IMR-90 (cell line): Measurements from ENCODE around the gene WNT7A. TPM values are rescaled to one million over a fixed set of nuclear protein-coding genes. Genes with fewer than 3 reads are reported as not detected.

Experiments used
- ATAC-seq: fragments of 200-7000 bp; cut with Tn5 transposase; 2 replicates; pipeline ENCODE4 v1.9.1; 2020; ENCODE audit warnings: low read depth, mild to moderate bottlenecking, moderate library complexity
- BruUV-seq: library from RNA; stranded (reverse); fragments of 400-500 nt; replicated peaks from 2 replicates; lab custom pipeline; 2021; lab: Mats Ljungman, UMichigan
- CTCF ChIA-PET: fragments of 300-600 bp; formaldehyde crosslinking; extraction: SDS; loops from one replicate; lab custom pipeline; 2021; ENCODE audit warnings: antibody characterized with exemption; lab: Yijun Ruan, JAX
- POLR2A ChIA-PET: fragments of 300-600 bp; sonication (Branson Sonifier 250); formaldehyde crosslinking; loops from one replicate; lab custom pipeline; 2022; ENCODE audit warnings: antibody characterized with exemption; ENCODE audit not compliant: unreplicated experiment; lab: Charles Lee
- DNase-seq: peaks from one replicate; pipeline ENCODE4 v3.0.0; 2013
- H2AFZ ChIP-seq: replicated peaks from 2 replicates; pipeline ENCODE3; 2013; ENCODE audit warnings: low read length, mild to moderate bottlenecking; ENCODE audit not compliant: poor library complexity
- H2AK5ac ChIP-seq: 2 replicates; pipeline ENCODE4 v1.6.1; 2013; ENCODE audit warnings: low read depth, low read length, inconsistent platforms
- H2AK9ac ChIP-seq: replicated peaks from 2 replicates; pipeline ENCODE3; 2013; ENCODE audit warnings: mild to moderate bottlenecking, low read depth, low read length, moderate library complexity; ENCODE audit not compliant: poor library complexity
- H2BK120ac ChIP-seq: 2 replicates; pipeline ENCODE4 v1.6.1; 2013; ENCODE audit warnings: low read depth, low read length, inconsistent platforms
- H2BK15ac ChIP-seq: 3 replicates; pipeline ENCODE4 v1.6.1; 2013; ENCODE audit warnings: low read depth, low read length, inconsistent platforms
- H2BK20ac ChIP-seq: 2 replicates; pipeline ENCODE4 v1.6.1; 2013; ENCODE audit warnings: low read depth, mild to moderate bottlenecking, inconsistent platforms, low read length, moderate library complexity
- H2BK5ac ChIP-seq: 2 replicates; pipeline ENCODE4 v1.6.1; 2013; ENCODE audit warnings: mild to moderate bottlenecking, low read depth, low read length, inconsistent platforms; ENCODE audit not compliant: poor library complexity, severe bottlenecking
- H3K14ac ChIP-seq: replicated peaks from 2 replicates; pipeline ENCODE4 v1.6.1; 2013; ENCODE audit warnings: low read depth, low read length, inconsistent platforms
- H3K18ac ChIP-seq: 2 replicates; pipeline ENCODE4 v1.6.1; 2013; ENCODE audit warnings: low read depth, low read length, control low read depth
- H3K23ac ChIP-seq: 2 replicates; pipeline ENCODE4 v1.6.1; 2013; ENCODE audit warnings: low read depth, low read length, inconsistent platforms
- H3K27ac ChIP-seq: 2 replicates; pipeline ENCODE4 v1.5.1; 2013; ENCODE audit warnings: mild to moderate bottlenecking, control low read depth, low read length; ENCODE audit not compliant: insufficient read depth
- H3K27me3 ChIP-seq: 2 replicates; pipeline ENCODE4 v1.6.1; 2013; ENCODE audit warnings: low read length; ENCODE audit not compliant: control insufficient read depth, insufficient read depth
- H3K36me3 ChIP-seq: 2 replicates; pipeline ENCODE4 v1.6.1; 2013; ENCODE audit warnings: low read length, mixed read lengths; ENCODE audit not compliant: control insufficient read depth, insufficient read depth
- H3K4ac ChIP-seq: 2 replicates; pipeline ENCODE4 v1.6.1; 2013; ENCODE audit warnings: low read depth, low read length, inconsistent platforms
- H3K4me1 ChIP-seq: 2 replicates; pipeline ENCODE4 v1.6.1; 2013; ENCODE audit warnings: low read length, mixed read lengths; ENCODE audit not compliant: control insufficient read depth, insufficient read depth
- H3K4me2 ChIP-seq: 2 replicates; pipeline ENCODE4 v1.6.1; 2013; ENCODE audit warnings: low read depth, mild to moderate bottlenecking, control low read depth, low read length, moderate library complexity
- H3K4me3 ChIP-seq: 2 replicates; pipeline ENCODE4 v1.5.1; 2013; ENCODE audit warnings: low read depth, mild to moderate bottlenecking, control low read depth, low read length, moderate library complexity; ENCODE audit not compliant: insufficient read depth
- H3K56ac ChIP-seq: 2 replicates; pipeline ENCODE4 v1.6.1; 2013; ENCODE audit warnings: low read length, inconsistent platforms; ENCODE audit not compliant: insufficient read depth; ENCODE audit errors: extremely low read depth
- H3K79me1 ChIP-seq, 2 experiments: 2 replicates each; pipeline ENCODE4 v1.6.1; 2013; ENCODE audit warnings: low read length in 2 of 2, inconsistent platforms in 1 of 2, low read depth in 1 of 2
- H3K9ac ChIP-seq: 2 replicates; pipeline ENCODE4 v1.6.1; 2013; ENCODE audit warnings: low read depth, low read length, control low read depth
- H3K9me1 ChIP-seq: 2 replicates; pipeline ENCODE4 v1.6.1; 2013; ENCODE audit warnings: low read length, inconsistent platforms; ENCODE audit not compliant: insufficient read depth
- H3K9me3 ChIP-seq: 2 replicates; pipeline ENCODE4 v1.6.1; 2013; ENCODE audit warnings: low read length; ENCODE audit not compliant: control insufficient read depth, insufficient read depth
- H4K20me1 ChIP-seq: 2 replicates; pipeline ENCODE4 v1.6.1; 2013; ENCODE audit warnings: low read length, inconsistent platforms; ENCODE audit not compliant: insufficient read depth
- H4K5ac ChIP-seq: 2 replicates; pipeline ENCODE4 v1.6.1; 2013; ENCODE audit warnings: mild to moderate bottlenecking, low read depth, low read length, control low read depth
- H4K8ac ChIP-seq, 2 experiments: 2 replicates each; pipeline ENCODE4 v1.6.1; 2013; ENCODE audit warnings: low read depth in 2 of 2, low read length in 2 of 2, control low read depth in 1 of 2, inconsistent platforms in 1 of 2
- H4K91ac ChIP-seq: 2 replicates; pipeline ENCODE4 v1.6.1; 2013; ENCODE audit warnings: low read depth, low read length, inconsistent platforms; ENCODE audit not compliant: insufficient read depth
- BHLHE40 ChIP-seq: fragments of 150-350 bp; IDR thresholded peaks from 2 replicates; pipeline ENCODE4 v1.6.1; 2016; ENCODE audit warnings: mild to moderate bottlenecking, low read depth, low read length
- CEBPB ChIP-seq: IDR thresholded peaks from 2 replicates; pipeline ENCODE4 v1.6.1; 2012; ENCODE audit warnings: low read depth, low read length, improper control_type of control experiment
- CHD1 ChIP-seq: IDR thresholded peaks from 2 replicates; pipeline ENCODE4 v1.6.1; 2012; ENCODE audit warnings: low read depth, low read length, improper control_type of control experiment
- MAFK ChIP-seq: IDR thresholded peaks from 2 replicates; pipeline ENCODE4 v1.6.1; 2012; ENCODE audit warnings: low read depth, low read length, improper control_type of control experiment
- MAZ ChIP-seq: IDR thresholded peaks from 2 replicates; pipeline ENCODE4 v1.6.1; 2012; ENCODE audit warnings: low read depth, mild to moderate bottlenecking, low read length, improper control_type of control experiment, moderate library complexity, borderline replicate concordance
- NFE2L2 ChIP-seq: fragments of 150-350 bp; IDR thresholded peaks from 2 replicates; pipeline ENCODE4 v1.6.1; 2016; ENCODE audit warnings: low read depth, mild to moderate bottlenecking, low read length
- POLR2A ChIP-seq: IDR thresholded peaks from 2 replicates; pipeline ENCODE4 v1.6.1; 2012; ENCODE audit warnings: mild to moderate bottlenecking, low read depth, low read length
- RAD21 ChIP-seq: IDR thresholded peaks from 2 replicates; pipeline ENCODE4 v1.6.1; 2012; ENCODE audit warnings: low read length, improper control_type of control experiment
- RCOR1 ChIP-seq: IDR thresholded peaks from 2 replicates; pipeline ENCODE4 v1.6.1; 2012; ENCODE audit warnings: mild to moderate bottlenecking, low read length, improper control_type of control experiment; ENCODE audit not compliant: insufficient replicate concordance
- RFX5 ChIP-seq: IDR thresholded peaks from 2 replicates; pipeline ENCODE4 v1.8.0; 2012; ENCODE audit warnings: low read depth, mild to moderate bottlenecking, low read length, moderate library complexity
- SMC3 ChIP-seq: fragments of 150-350 bp; IDR thresholded peaks from 2 replicates; pipeline ENCODE4 v1.6.1; 2016; ENCODE audit warnings: low read depth, mild to moderate bottlenecking, antibody characterized with exemption, low read length, moderate library complexity
- WGBS, 2 experiments: methylation state at CpG; one replicate each; pipeline versions ENCODE4 v1.1.5 to v1.1.7; 2013; ENCODE audit warnings: missing lambda C conversion rate in 2 of 2; ENCODE audit not compliant: insufficient read length in 1 of 2; ENCODE audit errors: extremely low coverage in 2 of 2; 5-methylcytosine and 5-hydroxymethylcytosine counted together
- dilution Hi-C: fragments of 300-500 bp; cut with HindIII; formaldehyde crosslinking; loops from one replicate; pipeline ENCODE4 v1.14.3; 2018; ENCODE audit warnings: low sequenced_read_pairs; ENCODE audit not compliant: unreplicated experiment
- in situ Hi-C: fragments of 300-500 bp; cut with MboI; formaldehyde crosslinking; loops from 3 replicates; pipeline ENCODE4 v1.14.3; 2019; ENCODE audit warnings: low sequenced_read_pairs, inconsistent platforms, mixed read lengths
- intact Hi-C: fragments of 100-400 bp; cut with micrococcal nuclease; formaldehyde crosslinking; loops from 2 replicates; pipeline ENCODE4 v1.10.0; 2022
- polyA plus RNA-seq, 3 experiments: library from polyadenylated mRNA; depleted of rRNA; stranded (reverse); fragments of >200 nt; gene quantifications; 2 replicates each; pipeline ENCODE4 v1.2.3, GENCODE V29; 2012; ENCODE audit warnings: low replicate concordance in 1 of 3
- total RNA-seq: library from RNA; depleted of rRNA; stranded (reverse); fragments of >200 nt; gene quantifications from 2 replicates; pipeline ENCODE4 v1.2.3, GENCODE V29; 2012
- TF ChIP-seq, protein P1 (sequence below): conservative IDR thresholded peaks from 2 replicates; pipeline ENCODE4 v1.5.1; 2012; ENCODE audit warnings: mild to moderate bottlenecking, low read depth, low read length, improper control_type of control experiment
- TF ChIP-seq, protein P2 (sequence below): fragments of 150-350 bp; IDR thresholded peaks from 2 replicates; pipeline ENCODE4 v1.6.1; 2016; ENCODE audit warnings: low read depth, mild to moderate bottlenecking, low read length, moderate library complexity, borderline replicate concordance

The WNT7A gene
- total and polyA plus RNA-seq, 2 of the 4 experiments (the other 2 are of a cell fraction): not detected

DNA sequence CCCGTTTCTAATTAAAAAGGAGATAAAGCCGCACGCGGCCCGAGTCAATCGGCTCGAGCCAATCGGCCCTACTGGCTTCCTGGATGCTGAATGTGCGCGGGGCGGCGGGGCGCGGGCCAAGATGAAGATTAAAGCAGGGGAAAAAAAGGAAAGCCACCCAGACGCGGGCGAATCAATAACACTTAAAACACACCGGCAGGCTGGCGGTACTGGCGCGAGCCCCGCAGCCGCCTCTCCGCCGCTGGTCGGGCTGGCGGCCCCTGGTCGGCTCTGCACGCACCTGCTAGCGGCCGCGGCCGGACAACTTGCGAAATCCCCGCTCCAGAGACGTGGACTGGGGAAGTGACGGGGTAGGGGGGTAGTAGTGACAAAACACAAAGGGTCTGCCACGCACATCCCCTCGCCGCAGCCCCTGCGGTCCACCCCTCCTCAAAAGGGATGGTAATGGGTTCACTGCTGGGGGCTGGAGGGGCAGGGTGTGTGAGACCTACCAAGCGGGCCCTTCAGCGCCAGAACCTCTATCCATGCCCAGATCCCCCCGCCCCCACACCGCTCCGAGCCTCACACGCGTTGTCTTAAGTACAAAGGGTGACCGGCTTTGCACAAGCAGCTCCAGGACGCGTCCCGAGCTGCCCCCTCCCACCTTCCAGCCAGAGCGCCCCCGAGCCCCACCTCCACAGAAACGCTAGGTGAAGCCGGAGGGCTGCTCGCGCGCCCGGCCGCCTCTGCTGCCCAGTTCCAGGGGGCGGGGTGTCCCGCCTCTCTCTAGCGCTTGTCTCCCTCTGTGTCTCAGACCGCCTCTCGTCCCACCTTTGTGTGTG lies 1.4 kb downstream of the WNT7A start:
- 3% methylated on average over 7 of the region's 66 CpGs; no CpG with 5 or more reads in 1 of the 2 experiments for WGBS, 2 experiments
- ATAC-seq (no peak), DNase-seq (no peak)
- H3K9me1 ChIP-seq: no peaks in the 10 kb centered on the region
- TF ChIP-seq BHLHE40 (no peak), MAFK (no peak), POLR2A (no peak), RFX5 (no peak), NFE2L2 (no peak), MAZ (no peak), RCOR1 (no peak), SMC3 (no peak), CEBPB (no peak), RAD21 (no peak), CHD1 (no peak)
- TF ChIP-seq, protein P1, sequence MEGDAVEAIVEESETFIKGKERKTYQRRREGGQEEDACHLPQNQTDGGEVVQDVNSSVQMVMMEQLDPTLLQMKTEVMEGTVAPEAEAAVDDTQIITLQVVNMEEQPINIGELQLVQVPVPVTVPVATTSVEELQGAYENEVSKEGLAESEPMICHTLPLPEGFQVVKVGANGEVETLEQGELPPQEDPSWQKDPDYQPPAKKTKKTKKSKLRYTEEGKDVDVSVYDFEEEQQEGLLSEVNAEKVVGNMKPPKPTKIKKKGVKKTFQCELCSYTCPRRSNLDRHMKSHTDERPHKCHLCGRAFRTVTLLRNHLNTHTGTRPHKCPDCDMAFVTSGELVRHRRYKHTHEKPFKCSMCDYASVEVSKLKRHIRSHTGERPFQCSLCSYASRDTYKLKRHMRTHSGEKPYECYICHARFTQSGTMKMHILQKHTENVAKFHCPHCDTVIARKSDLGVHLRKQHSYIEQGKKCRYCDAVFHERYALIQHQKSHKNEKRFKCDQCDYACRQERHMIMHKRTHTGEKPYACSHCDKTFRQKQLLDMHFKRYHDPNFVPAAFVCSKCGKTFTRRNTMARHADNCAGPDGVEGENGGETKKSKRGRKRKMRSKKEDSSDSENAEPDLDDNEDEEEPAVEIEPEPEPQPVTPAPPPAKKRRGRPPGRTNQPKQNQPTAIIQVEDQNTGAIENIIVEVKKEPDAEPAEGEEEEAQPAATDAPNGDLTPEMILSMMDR: no peak
- TF ChIP-seq, protein P2, sequence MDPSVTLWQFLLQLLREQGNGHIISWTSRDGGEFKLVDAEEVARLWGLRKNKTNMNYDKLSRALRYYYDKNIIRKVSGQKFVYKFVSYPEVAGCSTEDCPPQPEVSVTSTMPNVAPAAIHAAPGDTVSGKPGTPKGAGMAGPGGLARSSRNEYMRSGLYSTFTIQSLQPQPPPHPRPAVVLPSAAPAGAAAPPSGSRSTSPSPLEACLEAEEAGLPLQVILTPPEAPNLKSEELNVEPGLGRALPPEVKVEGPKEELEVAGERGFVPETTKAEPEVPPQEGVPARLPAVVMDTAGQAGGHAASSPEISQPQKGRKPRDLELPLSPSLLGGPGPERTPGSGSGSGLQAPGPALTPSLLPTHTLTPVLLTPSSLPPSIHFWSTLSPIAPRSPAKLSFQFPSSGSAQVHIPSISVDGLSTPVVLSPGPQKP: no peak
- no peaks in the 10 kb centered on the region for H3K79me1 ChIP-seq
- no peak overlapping the region for H2AK9ac ChIP-seq
- no peaks in the 10 kb centered on the region for H3K4me1 ChIP-seq
- H2BK15ac ChIP-seq: no peak overlapping the region
- H4K8ac ChIP-seq: no peak overlapping the region
- H3K23ac ChIP-seq: no peak overlapping the region
- no peak overlapping the region for H3K14ac ChIP-seq
- no peaks in the 10 kb centered on the region for H4K20me1 ChIP-seq
- no peak overlapping the region for H2BK5ac ChIP-seq
- intact Hi-C loops: no loop called here
- H3K27ac ChIP-seq: no peak overlapping the region
- H3K9ac ChIP-seq: no peak overlapping the region
- no peaks in the 10 kb centered on the region for H3K9me3 ChIP-seq
- H2BK20ac ChIP-seq: no peak overlapping the region
- CTCF ChIA-PET: no interaction called here
- no TSS peak for BruUV-seq
- no peak overlapping the region for H3K18ac ChIP-seq
- H3K4ac ChIP-seq: no peak overlapping the region
- H3K4me2 ChIP-seq: no peak overlapping the region
- H4K91ac ChIP-seq: no peak overlapping the region
- H2AFZ ChIP-seq: no peak overlapping the region
- H2BK120ac ChIP-seq: no peak overlapping the region
- no peak overlapping the region for H3K56ac ChIP-seq
- in situ Hi-C loops: loop anchor here (25.0 kb wide), 3 partner anchors 234 to 684 kb away; partner anchors contain the start of genes CHCHD4 and HDAC11
- H3K36me3 ChIP-seq: no peaks in the 10 kb centered on the region
- no peak overlapping the region for H4K5ac ChIP-seq
- POLR2A ChIA-PET: no interaction called here
- dilution Hi-C loops: no loop called here
- peaks cover 40% of the 10 kb centered on the region for H3K27me3 ChIP-seq
- H3K4me3 ChIP-seq: no peak overlapping the region
- H2AK5ac ChIP-seq: no peak overlapping the region
